ENCODE measurements around the gene STON2.

DNA sequence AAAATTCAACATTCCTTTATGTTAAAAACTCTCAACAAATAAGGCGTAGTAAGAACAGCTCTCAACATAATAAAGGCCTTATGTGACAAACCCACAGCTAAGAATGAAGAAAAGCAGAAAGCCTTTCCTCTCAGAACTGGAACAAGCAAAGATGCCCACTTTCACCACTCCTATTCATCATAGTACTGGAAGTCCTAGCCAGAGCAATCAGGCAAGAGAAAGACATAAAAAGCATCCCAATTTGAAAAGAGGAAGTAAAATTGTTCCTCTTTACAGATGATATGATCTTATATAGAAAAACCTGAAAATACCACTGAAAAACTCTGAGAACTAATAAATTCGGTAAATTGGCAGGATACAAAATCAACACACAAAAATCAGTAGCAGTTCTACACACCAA, 52.1 kb downstream of the STON2 start:
- no peak for TF ChIP-seq POLR2A (IDR thresholded peaks at IDR 0.05)
- TF ChIP-seq, protein P1, sequence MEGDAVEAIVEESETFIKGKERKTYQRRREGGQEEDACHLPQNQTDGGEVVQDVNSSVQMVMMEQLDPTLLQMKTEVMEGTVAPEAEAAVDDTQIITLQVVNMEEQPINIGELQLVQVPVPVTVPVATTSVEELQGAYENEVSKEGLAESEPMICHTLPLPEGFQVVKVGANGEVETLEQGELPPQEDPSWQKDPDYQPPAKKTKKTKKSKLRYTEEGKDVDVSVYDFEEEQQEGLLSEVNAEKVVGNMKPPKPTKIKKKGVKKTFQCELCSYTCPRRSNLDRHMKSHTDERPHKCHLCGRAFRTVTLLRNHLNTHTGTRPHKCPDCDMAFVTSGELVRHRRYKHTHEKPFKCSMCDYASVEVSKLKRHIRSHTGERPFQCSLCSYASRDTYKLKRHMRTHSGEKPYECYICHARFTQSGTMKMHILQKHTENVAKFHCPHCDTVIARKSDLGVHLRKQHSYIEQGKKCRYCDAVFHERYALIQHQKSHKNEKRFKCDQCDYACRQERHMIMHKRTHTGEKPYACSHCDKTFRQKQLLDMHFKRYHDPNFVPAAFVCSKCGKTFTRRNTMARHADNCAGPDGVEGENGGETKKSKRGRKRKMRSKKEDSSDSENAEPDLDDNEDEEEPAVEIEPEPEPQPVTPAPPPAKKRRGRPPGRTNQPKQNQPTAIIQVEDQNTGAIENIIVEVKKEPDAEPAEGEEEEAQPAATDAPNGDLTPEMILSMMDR (IDR thresholded peaks at IDR 0.05), result no peak
